ENCODE measurements around the gene TICAM1. TPM values are rescaled to one million over a fixed set of nuclear protein-coding genes. Genes with fewer than 3 reads are reported as not detected.

Gene TICAM1
- total RNA-seq (2016; rRNA removed; fragmentation: Illumina TruSeq; extraction: Trizol): 0.95 and 1.3 TPM in 2 replicates
- 0.30 and 0.44 TPM in 2 replicates for total RNA-seq (2016; cell fraction: cytosol; rRNA removed; fragmentation: Illumina TruSeq; extraction: Trizol; ENCODE audit: low read depth)
- 1.0 and 1.3 TPM in 2 replicates for total RNA-seq (2016; cell fraction: insoluble cytoplasmic fraction; rRNA removed; fragmentation: Illumina TruSeq; extraction: Trizol)
- 1.2 and 1.4 TPM in 2 replicates for total RNA-seq (2016; cell fraction: membrane; rRNA removed; fragmentation: Illumina TruSeq; extraction: Trizol)
- total RNA-seq (2016; cell fraction: nucleus; rRNA removed; fragmentation: Illumina TruSeq; extraction: Trizol): 0.47 and 1.1 TPM in 2 replicates
- polyA plus RNA-seq (2011; rRNA removed): 0.33 and 0.61 TPM in 2 replicates
- polyA plus RNA-seq (2011; cell fraction: cytosol; rRNA removed): 0.45 and 0.47 TPM in 2 replicates
- polyA plus RNA-seq (2011; cell fraction: nucleus; rRNA removed): 1.7 and 2.4 TPM in 2 replicates
- polyA plus RNA-seq (2012): 2.7 and 4.4 TPM in 2 replicates
- 0.70 and 0.91 TPM in 2 replicates for polyA plus RNA-seq (2016; cell fraction: cytosol; fragmentation: Illumina TruSeq; extraction: Trizol; ENCODE audit: low read depth)
- 3.0 and 3.7 TPM in 2 replicates for polyA plus RNA-seq (2016; cell fraction: insoluble cytoplasmic fraction; fragmentation: Illumina TruSeq; extraction: Trizol; ENCODE audit: low read depth)
- 1.5 and 1.9 TPM in 2 replicates for polyA plus RNA-seq (2016; cell fraction: membrane; fragmentation: Illumina TruSeq; extraction: Trizol; ENCODE audit: low read depth)
- 4.0 and 4.6 TPM in 2 replicates for polyA plus RNA-seq (2016; cell fraction: nucleus; fragmentation: Illumina TruSeq; extraction: Trizol; ENCODE audit: insufficient read depth, low read depth)
- 0.70 and 1.7 TPM in 2 replicates for polyA minus RNA-seq (2011; rRNA and poly(A)+ RNA removed; ENCODE audit: low replicate concordance)
- polyA minus RNA-seq (2011; cell fraction: cytosol; rRNA and poly(A)+ RNA removed): 1.4 and 1.6 TPM in 2 replicates
- 0.50 and 0.52 TPM in 2 replicates for polyA minus RNA-seq (2011; cell fraction: nucleus; rRNA and poly(A)+ RNA removed)
- Bru-seq, nascent RNA: percentile 46 among the genes with signal in this experiment
- percentile 44 among the genes with signal in this experiment for BruChase-seq, experiment 1, labeled RNA remaining after a 6-hour chase
- percentile 48 among the genes with signal in this experiment for BruChase-seq, experiment 2, labeled RNA remaining after a 2-hour chase
- long read RNA-seq, experiment 1, partial matches to known transcripts: 0 of 2 reads
- long read RNA-seq, experiment 1, other reads (novel, unspliced or antisense): 2 of 2 reads
- long read RNA-seq, experiment 2, transcript TICAM1-201 (2 exons, 2,676 nt): major isoform, 20 of 28 reads
- long read RNA-seq, experiment 2, partial matches to known transcripts: 0 of 28 reads
- long read RNA-seq, experiment 2, other reads (novel, unspliced or antisense): 8 of 28 reads

DNA sequence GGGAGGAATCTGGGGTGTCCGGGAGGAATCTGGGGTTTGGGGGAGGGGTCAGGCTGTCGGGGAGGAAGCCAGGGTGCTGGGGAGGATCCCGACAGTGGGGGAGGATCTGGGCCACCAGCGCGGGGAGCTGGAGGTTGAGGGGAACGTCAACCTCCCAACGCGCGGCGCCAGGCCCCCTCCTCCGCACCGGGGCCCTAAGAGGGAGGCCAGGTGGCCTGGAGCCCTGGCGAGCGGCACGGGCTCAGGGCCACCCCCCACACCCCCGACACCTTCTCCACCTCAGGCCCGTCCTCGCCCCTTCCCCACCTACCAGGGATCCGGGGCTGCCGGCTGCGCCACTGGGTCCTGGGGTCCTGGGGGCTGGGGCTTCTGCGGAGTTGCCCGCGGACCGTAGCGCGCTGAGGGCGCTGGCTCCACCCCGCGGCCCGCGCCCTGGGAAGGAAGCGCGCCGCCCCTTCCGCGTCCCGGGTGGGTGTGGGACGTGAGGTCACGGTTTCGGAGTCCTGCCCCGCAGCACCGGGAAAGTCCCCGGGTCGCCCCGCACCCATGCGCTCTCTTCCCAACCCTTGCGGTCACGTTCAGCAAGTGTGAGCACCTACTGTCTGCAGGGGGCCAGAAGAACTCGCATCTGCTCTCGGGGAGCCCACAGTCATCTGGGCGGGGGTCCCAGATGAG is at the start of gene TICAM1:
TSS of gene TICAM1 (minus strand) at position 409 of the 675 bp plus-strand sequence. CDS start 13,335 bp downstream, outside the sequence.
- H4K20me1 ChIP-seq (ENCODE audit: insufficient read depth, low read length): no peaks in the 10 kb centered on the region
- ChIA-PET CTCF (ENCODE audit: low intra/inter-chr PET ratio, low total read pairs) (interaction anchor here (1.2 kb wide), 1 partner anchor 22 kb away, joined by 3 read pairs; no protein-coding TSS in a partner anchor), POLR2A (interaction anchor here (0.6 to 2.4 kb wide), 4 partner anchors 9 to 22 kb away, joined by 3 to 9 read pairs (median 5); no protein-coding TSS in a partner anchor)
- H2AFZ ChIP-seq (ENCODE audit: low read length): no peak within 1 kb of the TSS
- H3K9me3 ChIP-seq (ENCODE audit: low read length): no peaks in the 10 kb centered on the region
- intact Hi-C loops (cut with micrococcal nuclease; ENCODE audit: unreplicated experiment) (no loop called here), in situ Hi-C loops (cut with HindIII; ENCODE audit: extremely low pct_ligation_motif_present, low pct_unique_long_range_greater_than_20kb) (no loop called here)
- BruUV-seq (replicated peaks): no TSS peak
- ATAC-seq (peak; percentile 69), FAIRE-seq (no peak), DNase-seq (ENCODE audit: low spot score) (no peak)
- peak within 1 kb of the TSS; percentile 83 for H3K9ac ChIP-seq (ENCODE audit: insufficient read depth, low read depth, low read length)
- 8% methylated on average over 7 of the region's 52 CpGs for WGBS (ENCODE audit: low lambda C conversion rate)
- H3K79me2 ChIP-seq (ENCODE audit: insufficient read depth, low read length): peaks cover 12% of the 10 kb centered on the region
- no peaks in the 10 kb centered on the region for H3K27me3 ChIP-seq (ENCODE audit: control insufficient read depth in 1 of 2, insufficient read depth in 2 of 2, low read length in 2 of 2)
- peaks cover 27% of the 10 kb centered on the region for H3K4me1 ChIP-seq (ENCODE audit: insufficient read depth, low read length)
- H3K27ac ChIP-seq (ENCODE audit: extremely low read length, insufficient read depth, low read length): peak within 1 kb of the TSS; percentile 50
- H3K4me2 ChIP-seq (ENCODE audit: low read depth, low read length): peak within 1 kb of the TSS; percentile 96
- H3K36me3 ChIP-seq (replicated peaks in 1 of 2; ENCODE audit: control insufficient read depth in 1 of 2, insufficient read depth in 2 of 2, low read length in 2 of 2): no peaks in the 10 kb centered on the region
- peak within 1 kb of the TSS; percentile 85 to 96 (median 88) for H3K4me3 ChIP-seq (replicated peaks in 1 of 3; ENCODE audit: insufficient read depth in 1 of 3, low read depth in 2 of 3, low read length in 3 of 3)
- TF ChIP-seq CBFB (CRISPR knock-in tag; IDR thresholded peaks at IDR 0.05) (0 out of 2 replicates have a peak, but pooled peaks have one; percentile 30), ZNF143 (CRISPR knock-in tag; IDR thresholded peaks at IDR 0.05) (peak; percentile 4; the same call in 1 of the 2 replicates), HNF1B (CRISPR knock-in tag; IDR thresholded peaks at IDR 0.05) (peak; percentile 39; the same call in 1 of the 2 replicates), POGK (CRISPR knock-in tag; conservative IDR thresholded peaks at IDR 0.05) (peak; percentile 49; the same call in 1 of the 2 replicates), PLSCR1 (CRISPR knock-in tag; IDR thresholded peaks at IDR 0.05; ENCODE audit: borderline replicate concordance) (no peak), ZC3H4 (CRISPR knock-in tag; IDR thresholded peaks at IDR 0.05; ENCODE audit: borderline replicate concordance) (no peak), ZNF343 (CRISPR knock-in tag; IDR thresholded peaks at IDR 0.05) (no peak), ZNF687 (CRISPR knock-in tag; IDR thresholded peaks at IDR 0.05) (peak; percentile 74)

Data from HepG2 (cell line).